LNCaP clone FGC (cell line): Measurements from ENCODE around the gene MYCBP2.

Source experiments
- DNase-seq: peaks from one replicate; pipeline ENCODE4 v3.0.0-alpha.2; 2011; ENCODE audit warnings: low read depth
- H3K4me3 ChIP-seq: 2 replicates; pipeline ENCODE4 v1.5.1; 2011; ENCODE audit warnings: mild to moderate bottlenecking, low read depth, low read length, control low read depth
- CTCF ChIP-seq: IDR thresholded peaks from 2 replicates; pipeline ENCODE4 v1.5.1; 2012; ENCODE audit warnings: mild to moderate bottlenecking; ENCODE audit not compliant: control insufficient read depth, insufficient read depth; ENCODE audit errors: extremely low read depth

The MYCBP2 gene

DNA sequence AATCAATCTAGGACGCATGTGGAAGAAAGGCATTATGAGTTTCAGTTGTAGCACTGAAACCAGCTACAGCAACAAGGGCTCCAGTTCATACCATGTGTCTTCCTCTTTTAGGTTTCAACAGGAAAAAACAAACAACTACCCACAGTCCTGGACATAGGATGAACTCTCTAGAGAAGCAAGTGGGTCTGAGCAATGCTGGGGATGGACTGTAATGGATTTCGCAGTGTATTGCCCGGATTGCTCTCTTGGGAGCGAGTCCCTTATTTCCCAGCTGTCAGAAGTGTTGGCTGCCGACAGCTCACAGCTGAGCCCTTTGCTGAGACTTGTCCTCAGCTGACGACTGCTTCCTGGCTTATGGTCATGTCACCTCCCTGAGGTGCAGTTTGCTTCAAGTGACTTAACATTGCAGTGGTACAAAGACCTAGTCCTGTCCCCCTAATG, 12.1 kb upstream of the MYCBP2 start:
- H3K4me3 ChIP-seq: no peak overlapping the region
- TF ChIP-seq CTCF: no peak
- no peak for DNase-seq

DNA sequence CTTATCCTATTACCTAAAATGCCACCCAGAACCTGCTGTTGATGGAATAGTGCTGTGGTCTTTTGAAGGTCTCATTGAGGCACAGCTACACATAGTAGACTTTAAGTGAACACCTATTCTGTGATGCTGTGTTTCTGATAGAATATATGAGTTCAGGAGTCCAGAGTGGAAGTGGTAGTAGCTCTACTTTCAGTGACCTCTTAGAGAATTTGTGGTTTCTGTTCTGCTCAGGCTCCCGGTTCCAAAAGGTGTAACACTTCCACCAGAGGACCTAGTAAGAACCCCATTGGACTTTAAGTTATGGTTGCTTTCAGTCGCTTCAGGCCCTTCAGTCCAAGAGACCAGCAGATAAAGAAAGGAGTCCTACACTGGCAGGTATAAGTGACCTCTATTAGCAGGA, 11.4 kb upstream of the MYCBP2 start:
- H3K4me3 ChIP-seq: no peak overlapping the region
- DNase-seq: no peak
- no peak for TF ChIP-seq CTCF

DNA sequence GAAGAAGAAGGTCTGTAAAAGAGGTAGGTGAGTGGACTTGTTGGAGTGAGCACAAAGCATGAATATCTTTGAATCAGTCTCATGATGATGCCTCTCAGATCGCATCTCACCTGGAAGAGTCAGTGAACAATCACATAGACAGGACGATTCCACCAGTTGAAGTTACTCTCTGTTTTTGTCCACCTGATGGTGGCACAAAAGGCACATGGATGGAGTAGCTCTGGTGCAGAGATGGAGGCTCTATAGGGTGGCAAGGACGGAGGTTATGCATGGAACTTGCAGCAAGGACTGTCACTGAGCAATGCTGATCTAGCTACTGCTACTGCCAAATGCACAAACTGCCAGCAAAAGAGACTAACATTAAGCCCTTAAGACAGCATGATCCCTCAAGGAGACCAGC, 10.3 kb upstream of the MYCBP2 start:
- TF ChIP-seq CTCF: no peak
- no peak for DNase-seq
- no peak overlapping the region for H3K4me3 ChIP-seq

- no peak overlapping the region for H3K4me3 ChIP-seq
- no peak for TF ChIP-seq CTCF
- DNase-seq: no peak
Measured at GRCh38 chr13:77335543-77335942, 8.6 kb upstream of the MYCBP2 start.

DNA sequence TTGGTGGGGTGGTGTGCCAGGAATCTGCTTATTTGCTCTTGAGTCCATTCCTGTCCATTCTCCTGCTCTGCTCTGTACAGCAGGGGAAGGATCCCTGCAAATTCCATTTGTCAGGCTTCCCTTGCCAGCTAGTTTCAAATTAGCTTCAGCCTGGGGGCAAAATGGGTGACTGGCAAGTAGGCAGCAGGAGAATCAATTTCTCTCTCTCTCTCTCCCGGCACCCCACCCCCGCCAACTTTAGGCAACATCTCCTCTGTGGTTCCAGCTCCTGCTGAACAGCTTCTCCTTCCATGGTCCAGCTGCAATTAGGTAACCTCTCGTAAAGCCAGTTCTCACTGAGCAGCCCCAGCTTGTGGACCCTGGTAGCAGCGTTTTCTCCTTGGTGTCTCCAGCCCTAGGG, 6.7 kb upstream of the MYCBP2 start:
- H3K4me3 ChIP-seq: no peak overlapping the region
- no peak for TF ChIP-seq CTCF
- no peak for DNase-seq

DNA sequence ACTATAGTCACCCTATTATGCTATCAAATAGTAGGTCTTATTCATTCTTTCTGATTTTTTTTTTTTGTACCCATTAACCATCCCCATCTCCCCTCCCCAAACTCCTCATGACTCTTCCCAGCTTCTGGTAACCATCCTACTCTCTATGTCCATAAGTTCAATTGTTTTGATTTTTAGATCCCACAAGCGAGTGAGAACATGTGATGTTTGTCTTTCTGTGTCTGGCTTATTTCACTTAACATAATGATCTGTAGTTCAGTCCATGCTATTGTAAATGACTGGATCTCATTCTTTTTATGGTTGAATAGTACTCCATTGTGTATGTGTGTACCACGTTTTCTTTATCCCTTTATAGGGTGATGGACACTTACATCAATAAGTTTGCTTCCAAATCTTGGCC, 4.5 kb upstream of the MYCBP2 start:
- DNase-seq: no peak
- no peak for TF ChIP-seq CTCF
- H3K4me3 ChIP-seq: no peak overlapping the region

DNA sequence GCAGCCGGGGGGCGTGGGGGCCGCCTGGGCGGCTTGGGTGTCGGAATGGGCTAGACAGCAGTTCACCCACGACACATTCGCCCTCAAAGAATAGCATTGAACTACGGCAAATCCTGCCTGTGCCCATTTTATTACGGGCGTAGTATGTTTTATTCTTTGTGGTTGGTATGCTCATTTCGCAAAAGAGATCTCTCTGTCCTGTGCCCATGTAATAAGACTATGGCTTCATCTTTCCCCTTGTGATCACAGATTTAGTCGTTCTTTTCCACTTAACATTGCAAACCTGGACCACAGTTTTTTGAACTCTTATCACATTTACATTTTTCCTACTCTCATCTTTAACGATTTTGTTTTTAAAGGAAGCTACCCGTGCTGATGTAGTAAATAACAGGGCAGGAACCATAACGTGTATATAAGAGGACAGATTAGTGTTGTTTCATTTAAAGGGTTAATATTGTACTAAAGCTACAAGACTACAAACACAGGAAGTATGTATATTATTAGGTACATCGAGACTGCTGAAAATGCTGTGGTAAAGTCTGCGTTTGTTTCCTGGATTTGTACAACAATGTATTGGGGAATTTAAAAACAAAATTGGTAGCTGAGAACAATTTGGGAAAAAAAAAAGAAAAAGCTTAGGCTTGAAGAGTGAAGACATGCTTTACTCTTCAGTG, 3.2 kb upstream of the MYCBP2 start:
- H3K4me3 ChIP-seq: peak overlapping the region; percentile 73
- DNase-seq: no peak
- TF ChIP-seq CTCF: no peak
